Sigmoid colon (tissue), 4 donors: Measurements from ENCODE around the gene C2.

Experiments used
- POLR2A ChIP-seq, 2 donors: fragments of 450-650 bp; IDR thresholded peaks; one replicate each; pipeline ENCODE4 v1.6.1; 2016; ENCODE audit warnings: antibody characterized with exemption in 2 of 2, mild to moderate bottlenecking in 2 of 2, moderate library complexity in 2 of 2
- POLR2AphosphoS5 ChIP-seq, 4 donors: sonication (generic); formaldehyde crosslinking; IDR thresholded peaks; one replicate each; pipeline ENCODE4 v1.6.1; 2017; ENCODE audit warnings: antibody characterized with exemption in 4 of 4
- TF ChIP-seq, protein P1 (sequence below), 4 experiments: fragments of 450-650 bp in 3 of 4; fragments of 200-600 bp in 1 of 4; IDR thresholded peaks; one replicate each; pipeline ENCODE4 v1.5.1; 2016 to 2019; ENCODE audit warnings: antibody characterized with exemption in 4 of 4, mild to moderate bottlenecking in 3 of 4, moderate library complexity in 2 of 4

- TF ChIP-seq, protein P1, sequence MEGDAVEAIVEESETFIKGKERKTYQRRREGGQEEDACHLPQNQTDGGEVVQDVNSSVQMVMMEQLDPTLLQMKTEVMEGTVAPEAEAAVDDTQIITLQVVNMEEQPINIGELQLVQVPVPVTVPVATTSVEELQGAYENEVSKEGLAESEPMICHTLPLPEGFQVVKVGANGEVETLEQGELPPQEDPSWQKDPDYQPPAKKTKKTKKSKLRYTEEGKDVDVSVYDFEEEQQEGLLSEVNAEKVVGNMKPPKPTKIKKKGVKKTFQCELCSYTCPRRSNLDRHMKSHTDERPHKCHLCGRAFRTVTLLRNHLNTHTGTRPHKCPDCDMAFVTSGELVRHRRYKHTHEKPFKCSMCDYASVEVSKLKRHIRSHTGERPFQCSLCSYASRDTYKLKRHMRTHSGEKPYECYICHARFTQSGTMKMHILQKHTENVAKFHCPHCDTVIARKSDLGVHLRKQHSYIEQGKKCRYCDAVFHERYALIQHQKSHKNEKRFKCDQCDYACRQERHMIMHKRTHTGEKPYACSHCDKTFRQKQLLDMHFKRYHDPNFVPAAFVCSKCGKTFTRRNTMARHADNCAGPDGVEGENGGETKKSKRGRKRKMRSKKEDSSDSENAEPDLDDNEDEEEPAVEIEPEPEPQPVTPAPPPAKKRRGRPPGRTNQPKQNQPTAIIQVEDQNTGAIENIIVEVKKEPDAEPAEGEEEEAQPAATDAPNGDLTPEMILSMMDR (IDR thresholded peaks at IDR 0.05) = no peak
- TF ChIP-seq POLR2AphosphoS5 (IDR thresholded peaks at IDR 0.05) (no peak), POLR2A (IDR thresholded peaks at IDR 0.05) (no peak)
Measured at GRCh38 chr6:31915351-31915750, 12.2 kb upstream of the C2 start.
